ENCODE measurements around the gene PPP1R8. TPM values are rescaled to one million over a fixed set of nuclear protein-coding genes. Genes with fewer than 3 reads are reported as not detected.

PPP1R8 gene
- total RNA-seq, 4 donors from 2014 or later = 38.6 to 55.1 (median 41.0) TPM

- 94 to 96% methylated on average over 8 to 10 of the region's 10 CpGs for WGBS, 2 donors (ENCODE audit: low coverage in 1 of 2)
- H3K36me3 ChIP-seq = no peaks in the 10 kb centered on the region
These were observed 30.9 kb downstream of the PPP1R8 start for GRCh38 chr1:27861436-27861835.

GRCh38 chr1:27862004-27862403, 31.4 kb downstream of the PPP1R8 start:
- Histone ChIP-seq H3K36me3 (no peaks in the 10 kb centered on the region), H3K27ac (peak overlapping the region in 2 of 4 donors; percentile 52 to 62), H3K27me3 (no peaks in the 10 kb centered on the region), H3K9me3 (no peaks in the 10 kb centered on the region), H3K4me3 (no peak overlapping the region), H3K4me1 (peaks cover 0 to 10% (median 0%) of the 10 kb centered on the region in 3 donors)
- no peak for ATAC-seq
- no peak for TF ChIP-seq CTCF (IDR thresholded peaks at IDR 0.05)
- TF ChIP-seq POLR2A (IDR thresholded peaks at IDR 0.05) = no peak
- no peak for TF ChIP-seq POLR2AphosphoS5 (IDR thresholded peaks at IDR 0.05)
- TF ChIP-seq EP300 (IDR thresholded peaks at IDR 0.05) = no peak
- WGBS, 2 donors (ENCODE audit: low coverage in 1 of 2) = 73 to 78% methylated on average over 2 of the region's 3 CpGs

More at GRCh38 chr1:27861436-27861835, 30.9 kb downstream of the PPP1R8 start:
- TF ChIP-seq POLR2A (IDR thresholded peaks at IDR 0.05) (no peak), EP300 (IDR thresholded peaks at IDR 0.05) (no peak), POLR2AphosphoS5 (IDR thresholded peaks at IDR 0.05) (no peak), CTCF (IDR thresholded peaks at IDR 0.05) (no peak)
- ATAC-seq = no peak
- Histone ChIP-seq H3K4me3 (no peak overlapping the region), H3K27me3 (no peaks in the 10 kb centered on the region), H3K4me1 (peaks cover 0 to 10% (median 0%) of the 10 kb centered on the region in 3 donors), H3K27ac (no peak overlapping the region), H3K9me3 (no peaks in the 10 kb centered on the region)

GRCh38 chr1:27862671-27863537, 32.3 kb downstream of the PPP1R8 start:
- Histone ChIP-seq H3K4me1 (peaks cover 0 to 8% (median 0%) of the 10 kb centered on the region in 3 donors), H3K27ac (peak overlapping the region in 3 of 4 donors; percentile 41 to 62 (median 57)), H3K9me3 (no peaks in the 10 kb centered on the region), H3K27me3 (no peaks in the 10 kb centered on the region), H3K36me3 (no peaks in the 10 kb centered on the region), H3K4me3 (no peak overlapping the region)
- TF ChIP-seq POLR2AphosphoS5 (IDR thresholded peaks at IDR 0.05) = no peak
- peak in 1 of 2 donors; percentile 45 for TF ChIP-seq POLR2A (IDR thresholded peaks at IDR 0.05)
- TF ChIP-seq CTCF (IDR thresholded peaks at IDR 0.05) = no peak
- TF ChIP-seq EP300 (IDR thresholded peaks at IDR 0.05) = no peak
- peak; percentile 80 for ATAC-seq
- 68 to 81% methylated on average over 6 of the region's 9 CpGs for WGBS, 2 donors (ENCODE audit: low coverage in 1 of 2)

- Histone ChIP-seq H3K9me3 (no peaks in the 10 kb centered on the region), H3K27me3 (no peaks in the 10 kb centered on the region), H3K36me3 (no peaks in the 10 kb centered on the region), H3K27ac (peak overlapping the region in 2 of 4 donors; percentile 41 to 57), H3K4me3 (no peak overlapping the region), H3K4me1 (peaks cover 0 to 1% (median 0%) of the 10 kb centered on the region in 3 donors)
- TF ChIP-seq POLR2AphosphoS5 (IDR thresholded peaks at IDR 0.05) (no peak), EP300 (IDR thresholded peaks at IDR 0.05) (no peak), CTCF (IDR thresholded peaks at IDR 0.05) (no peak), POLR2A (IDR thresholded peaks at IDR 0.05) (no peak)
- 83% methylated on average over 1 of the region's 1 CpG; no CpG with 5 or more reads in 1 of the 2 donors for WGBS, 2 donors (ENCODE audit: low coverage in 1 of 2)
- ATAC-seq = peak; percentile 50
These were observed 32.9 kb downstream of the PPP1R8 start for GRCh38 chr1:27863538-27863915.
